Neuronal stem cell (in vitro differentiated cells): ENCODE data around the gene CITED2.
A peak's percentile ranks its signal among the peaks of the same experiment; 100 is the strongest.

Experiments used
- DNase-seq: peaks from one replicate; pipeline ENCODE4 v3.0.0-alpha.2; 2013; ENCODE audit warnings: low spot score
- H2AFZ ChIP-seq: one replicate; pipeline ENCODE4 v1.6.1; 2013; ENCODE audit warnings: mild to moderate bottlenecking, low read length, inconsistent platforms
- H2AK5ac ChIP-seq: 2 replicates; pipeline ENCODE4 v1.6.1; 2013; ENCODE audit warnings: low read depth, mild to moderate bottlenecking, inconsistent platforms, low read length, moderate library complexity, mixed read lengths
- H2BK120ac ChIP-seq: 2 replicates; pipeline ENCODE4 v1.6.1; 2013; ENCODE audit warnings: low read depth, mild to moderate bottlenecking, inconsistent platforms, low read length, moderate library complexity, mixed read lengths
- H2BK12ac ChIP-seq: one replicate; pipeline ENCODE4 v1.6.1; 2013; ENCODE audit warnings: low read length, inconsistent platforms
- H2BK15ac ChIP-seq: 2 replicates; pipeline ENCODE4 v1.6.1; 2013; ENCODE audit warnings: mild to moderate bottlenecking, low read length, inconsistent platforms, mixed read lengths
- H2BK5ac ChIP-seq: one replicate; pipeline ENCODE4 v1.6.1; 2013; ENCODE audit warnings: inconsistent platforms, mild to moderate bottlenecking, low read length, moderate library complexity
- H3K14ac ChIP-seq: one replicate; pipeline ENCODE4 v1.6.1; 2013; ENCODE audit warnings: low read length, inconsistent platforms
- H3K18ac ChIP-seq: 2 replicates; pipeline ENCODE4 v1.6.1; 2013; ENCODE audit warnings: low read length, inconsistent platforms
- H3K23ac ChIP-seq: 2 replicates; pipeline ENCODE4 v1.6.1; 2013; ENCODE audit warnings: low read depth, mild to moderate bottlenecking, mixed read lengths, low read length, inconsistent platforms; ENCODE audit not compliant: poor library complexity
- H3K27ac ChIP-seq: replicated peaks from 3 replicates; pipeline ENCODE4 v1.5.1; 2013; ENCODE audit warnings: low read length, inconsistent platforms
- H3K27me3 ChIP-seq, 3 experiments: 2 replicates each; pipeline ENCODE4 v1.6.1; 2013; ENCODE audit warnings: low read length in 3 of 3, mild to moderate bottlenecking in 2 of 3, inconsistent platforms in 1 of 3, low read depth in 1 of 3, mixed read lengths in 1 of 3, moderate library complexity in 1 of 3; ENCODE audit not compliant: control insufficient read depth in 3 of 3, insufficient read depth in 3 of 3
- H3K36me3 ChIP-seq, 2 donors: replicated peaks in 1 of 2; 2 replicates each; pipeline ENCODE4 v1.6.1; 2013; ENCODE audit warnings: low read length in 2 of 2; ENCODE audit not compliant: control insufficient read depth in 2 of 2, insufficient read depth in 2 of 2
- H3K4ac ChIP-seq: 2 replicates; pipeline ENCODE4 v1.6.1; 2013; ENCODE audit warnings: inconsistent platforms, mild to moderate bottlenecking, low read length, moderate library complexity
- H3K4me1 ChIP-seq, 2 donors: 1 replicate in 1 of 2; 2 replicates in 1 of 2; pipeline ENCODE4 v1.6.1; 2013; ENCODE audit warnings: low read length in 2 of 2, low read depth in 1 of 2; ENCODE audit not compliant: control insufficient read depth in 2 of 2, insufficient read depth in 1 of 2
- H3K4me2 ChIP-seq: one replicate; pipeline ENCODE4 v1.6.1; 2013; ENCODE audit warnings: mild to moderate bottlenecking, low read length, inconsistent platforms; ENCODE audit not compliant: insufficient read depth, poor library complexity, severe bottlenecking
- H3K4me3 ChIP-seq, 2 donors: 2 replicates each; pipeline ENCODE4 v1.5.1; 2013; ENCODE audit warnings: low read length in 2 of 2, mild to moderate bottlenecking in 2 of 2, inconsistent platforms in 1 of 2, moderate library complexity in 1 of 2
- H3K79me1 ChIP-seq: one replicate; pipeline ENCODE4 v1.6.1; 2013; ENCODE audit warnings: low read depth, mild to moderate bottlenecking, inconsistent platforms, low read length, moderate library complexity
- H3K9ac ChIP-seq: one replicate; pipeline ENCODE4 v1.6.1; 2013; ENCODE audit warnings: mild to moderate bottlenecking, low read depth, low read length, inconsistent platforms; ENCODE audit not compliant: poor library complexity
- H3K9me3 ChIP-seq, 2 donors: replicated peaks in 1 of 2; 2 replicates each; pipeline versions ENCODE3 to v1.6.1; 2013; ENCODE audit warnings: low read length in 2 of 2, mild to moderate bottlenecking in 2 of 2, inconsistent platforms in 1 of 2, low read depth in 1 of 2, mixed read lengths in 1 of 2, moderate library complexity in 1 of 2; ENCODE audit not compliant: control insufficient read depth in 2 of 2, insufficient read depth in 1 of 2
- H4K8ac ChIP-seq: one replicate; pipeline ENCODE4 v1.6.1; 2013; ENCODE audit warnings: low read depth, mild to moderate bottlenecking, inconsistent platforms, low read length, moderate library complexity
- H4K91ac ChIP-seq: one replicate; pipeline ENCODE4 v1.6.1; 2013; ENCODE audit warnings: low read length, low read depth, mild to moderate bottlenecking, inconsistent platforms; ENCODE audit not compliant: poor library complexity
- WGBS, 2 donors: extraction: QIAGEN DNeasy Blood & Tissue Kit; methylation state at CpG; one replicate each; pipeline ENCODE4 v1.1.7; 2013; ENCODE audit warnings: missing lambda C conversion rate in 2 of 2, mixed read lengths in 1 of 2; ENCODE audit not compliant: insufficient read length in 2 of 2, insufficient replicate concordance in 1 of 2; ENCODE audit errors: extremely low coverage in 2 of 2; 5-methylcytosine and 5-hydroxymethylcytosine counted together

CITED2 gene

GRCh38 chr6:139372326-139373153 lies 1.9 kb downstream of the CITED2 start:
- peak overlapping the region; percentile 49 for H3K4me2 ChIP-seq
- DNase-seq: no peak
- H2BK12ac ChIP-seq: no peak overlapping the region
- no peak overlapping the region for H4K8ac ChIP-seq
- no peak overlapping the region for H3K4ac ChIP-seq
- no CpG with 5 or more reads among the region's 14 CpGs for WGBS, 2 donors
- no peak overlapping the region for H2BK120ac ChIP-seq
- no peak overlapping the region for H2BK15ac ChIP-seq
- H3K14ac ChIP-seq: no peak overlapping the region
- no peak overlapping the region for H2AFZ ChIP-seq
- no peaks in the 10 kb centered on the region for H3K79me1 ChIP-seq
- H3K23ac ChIP-seq: peak overlapping the region; percentile 71
- peaks cover 14 to 44% of the 10 kb centered on the region in 2 donors for H3K4me1 ChIP-seq
- peak overlapping the region; percentile 99 for H3K9ac ChIP-seq
- H3K4me3 ChIP-seq: peak overlapping the region; percentile 96 to 100
- H2BK5ac ChIP-seq: no peak overlapping the region
- no peaks in the 10 kb centered on the region for H3K9me3 ChIP-seq
- no peak overlapping the region for H4K91ac ChIP-seq
- H3K27ac ChIP-seq: peak overlapping the region; percentile 61
- no peaks in the 10 kb centered on the region for H3K27me3 ChIP-seq
- peak overlapping the region; percentile 99 for H3K18ac ChIP-seq
- peaks cover 2 to 37% of the 10 kb centered on the region in 2 donors for H3K36me3 ChIP-seq
- no peak overlapping the region for H2AK5ac ChIP-seq

DNA sequence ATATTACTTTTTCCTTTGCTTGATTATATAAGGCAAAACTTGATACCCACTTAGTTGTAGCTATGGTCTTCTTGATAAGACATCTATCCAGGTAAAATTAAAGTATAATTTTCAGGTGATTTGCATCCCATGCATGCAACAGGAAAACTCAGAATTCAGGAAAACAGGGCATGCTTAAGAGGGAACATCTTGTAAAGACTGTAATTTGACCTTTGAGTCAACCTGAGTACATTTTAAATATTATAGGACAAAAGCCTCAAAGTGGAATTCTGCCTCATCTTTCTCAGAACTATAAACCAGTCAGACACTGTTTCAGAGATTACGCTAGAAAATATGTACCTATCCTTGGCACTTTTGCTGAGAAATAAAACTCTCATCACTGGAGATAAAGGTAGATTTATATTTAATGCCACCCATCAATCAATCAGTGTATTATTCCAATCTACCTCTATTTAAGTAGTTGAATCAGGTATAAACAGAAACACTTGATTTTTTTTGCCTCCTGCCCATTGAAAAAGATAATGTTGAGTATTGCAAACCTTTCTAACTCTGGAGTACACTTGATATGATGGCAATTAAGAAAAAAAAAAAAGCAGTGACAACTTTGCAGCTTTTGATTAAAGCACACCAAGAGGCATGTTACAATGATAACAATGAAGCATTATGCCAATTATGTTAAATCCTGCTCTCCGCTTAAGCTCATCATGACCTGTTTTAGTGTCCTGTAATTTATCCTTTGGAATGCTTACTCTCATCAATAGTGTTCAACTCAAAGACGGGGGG lies 2.8 kb downstream of the CITED2 start:
- peaks cover 14 to 44% of the 10 kb centered on the region in 2 donors for H3K4me1 ChIP-seq
- H3K4me3 ChIP-seq: peak overlapping the region; percentile 68 to 96
- H4K8ac ChIP-seq: no peak overlapping the region
- H3K9me3 ChIP-seq: no peaks in the 10 kb centered on the region
- DNase-seq: peak; percentile 24
- no peaks in the 10 kb centered on the region for H3K27me3 ChIP-seq
- H2BK5ac ChIP-seq: no peak overlapping the region
- no peak overlapping the region for H3K27ac ChIP-seq
- H3K4me2 ChIP-seq: peak overlapping the region; percentile 43
- no peak overlapping the region for H3K18ac ChIP-seq
- no peak overlapping the region for H2BK15ac ChIP-seq
- no peaks in the 10 kb centered on the region for H3K79me1 ChIP-seq
- no peak overlapping the region for H2BK12ac ChIP-seq
- no peak overlapping the region for H3K4ac ChIP-seq
- H3K14ac ChIP-seq: no peak overlapping the region
- H3K23ac ChIP-seq: no peak overlapping the region
- H2BK120ac ChIP-seq: no peak overlapping the region
- H2AFZ ChIP-seq: no peak overlapping the region
- no peak overlapping the region for H3K9ac ChIP-seq
- no peak overlapping the region for H4K91ac ChIP-seq
- no CpG with 5 or more reads among the region's 3 CpGs for WGBS, 2 donors
- H3K36me3 ChIP-seq: peaks cover 2 to 37% of the 10 kb centered on the region in 2 donors
- H2AK5ac ChIP-seq: no peak overlapping the region

- H3K18ac ChIP-seq: no peak overlapping the region
- no peaks in the 10 kb centered on the region for H3K9me3 ChIP-seq
- H2BK12ac ChIP-seq: no peak overlapping the region
- DNase-seq: no peak
- no peak overlapping the region for H4K8ac ChIP-seq
- no CpG with 5 or more reads among the region's 3 CpGs for WGBS, 2 donors
- no peak overlapping the region for H3K4ac ChIP-seq
- H3K9ac ChIP-seq: no peak overlapping the region
- no peak overlapping the region for H2BK120ac ChIP-seq
- peaks cover 11 to 40% of the 10 kb centered on the region in 2 donors for H3K4me1 ChIP-seq
- no peak overlapping the region for H3K27ac ChIP-seq
- H3K79me1 ChIP-seq: no peaks in the 10 kb centered on the region
- H2AFZ ChIP-seq: no peak overlapping the region
- H3K27me3 ChIP-seq: no peaks in the 10 kb centered on the region
- no peak overlapping the region for H2AK5ac ChIP-seq
- H3K36me3 ChIP-seq: peaks cover 2 to 37% of the 10 kb centered on the region in 2 donors
- H3K23ac ChIP-seq: no peak overlapping the region
- H4K91ac ChIP-seq: no peak overlapping the region
- no peak overlapping the region for H3K14ac ChIP-seq
- H3K4me3 ChIP-seq: no peak overlapping the region
- no peak overlapping the region for H3K4me2 ChIP-seq
- no peak overlapping the region for H2BK15ac ChIP-seq
- H2BK5ac ChIP-seq: no peak overlapping the region
Observed at GRCh38 chr6:139370999-139371345, 3.5 kb downstream of the CITED2 start.
